Stimulated activated naive CD8-positive, alpha-beta T cell treated with anti-CD3 and anti-CD28 coated beads, Interleukin-15, amount 100 ng/mL, for 72 hours (primary cell): ENCODE data around the gene CDR2.
"Not testable (repeated sequence)": the region's sequence is repeated elsewhere in the genome, so short reads cannot be mapped to it uniquely, and the experiment has no call there.

Experiments used
- ATAC-seq: fragments of 150-1000 bp; cut with Tn5 transposase; 2 replicates; pipeline ENCODE4 v1.10.0; 2021; ENCODE audit warnings: mild to moderate bottlenecking, moderate library complexity
- DNase-seq, 2 donors: peaks; one replicate each; pipeline ENCODE4 v3.0.0; 2021 to 2022
- H3K27ac Mint-ChIP-seq, 2 donors: one replicate each; pipeline ENCODE4 v1.8.0; 2022; ENCODE audit warnings: mild to moderate bottlenecking in 2 of 2, mixed read lengths in 2 of 2, moderate library complexity in 2 of 2
- H3K27me3 Mint-ChIP-seq: one replicate; pipeline ENCODE4 v1.8.0; 2022; ENCODE audit warnings: mixed read lengths
- H3K4me1 Mint-ChIP-seq: one replicate; pipeline ENCODE4 v1.8.0; 2022; ENCODE audit warnings: mild to moderate bottlenecking, mixed read lengths
- H3K4me3 Mint-ChIP-seq, 2 donors: one replicate each; pipeline ENCODE4 v1.8.0; 2022; ENCODE audit warnings: mild to moderate bottlenecking in 2 of 2, mixed read lengths in 2 of 2, moderate library complexity in 1 of 2
- H3K9me3 Mint-ChIP-seq, 2 donors: one replicate each; pipeline ENCODE4 v1.8.0; 2022; ENCODE audit warnings: mixed read lengths in 2 of 2

Gene CDR2

DNA sequence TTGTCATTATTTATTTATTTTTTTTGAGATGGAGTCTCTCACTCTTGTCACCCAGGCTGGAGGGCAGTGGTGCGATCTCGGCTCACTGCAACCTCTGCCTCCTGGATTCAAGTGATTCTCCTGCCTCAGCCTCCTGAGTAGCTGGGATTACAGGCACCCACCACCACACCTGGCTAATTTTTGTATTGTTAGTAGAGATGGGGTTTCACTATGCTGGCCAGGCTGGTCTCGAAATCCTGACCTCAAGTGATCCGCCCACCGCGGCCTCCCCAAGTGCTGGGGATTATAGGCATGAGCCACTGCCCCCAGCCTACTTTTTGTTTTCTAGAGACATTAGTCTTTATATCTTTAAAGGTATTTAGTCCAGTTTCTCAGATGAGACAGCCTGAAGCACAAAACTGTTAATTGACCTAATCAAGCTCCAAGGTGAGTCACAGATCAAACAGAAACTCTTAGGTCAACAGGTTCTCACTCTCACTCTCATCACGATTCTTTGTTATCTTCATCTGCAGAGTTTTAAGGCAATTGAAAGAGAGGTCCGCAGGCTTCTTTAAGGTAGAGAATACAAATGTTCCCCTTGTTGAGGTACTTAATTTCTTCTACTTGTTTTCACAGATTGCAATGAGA lies 6.1 kb downstream of the CDR2 start:
- Mint-ChIP-seq H3K9me3 (peaks cover 6 to 10% of the 10 kb centered on the region in 2 donors), H3K4me1 (peaks cover 84% of the 10 kb centered on the region), H3K4me3 (peak overlapping the region; percentile 31 to 45), H3K27ac (peak overlapping the region in 1 of 2 donors; percentile 42)
- DNase-seq, H3K27me3 Mint-ChIP-seq: not testable (repeated sequence)
- ATAC-seq, result peak; percentile 55

DNA sequence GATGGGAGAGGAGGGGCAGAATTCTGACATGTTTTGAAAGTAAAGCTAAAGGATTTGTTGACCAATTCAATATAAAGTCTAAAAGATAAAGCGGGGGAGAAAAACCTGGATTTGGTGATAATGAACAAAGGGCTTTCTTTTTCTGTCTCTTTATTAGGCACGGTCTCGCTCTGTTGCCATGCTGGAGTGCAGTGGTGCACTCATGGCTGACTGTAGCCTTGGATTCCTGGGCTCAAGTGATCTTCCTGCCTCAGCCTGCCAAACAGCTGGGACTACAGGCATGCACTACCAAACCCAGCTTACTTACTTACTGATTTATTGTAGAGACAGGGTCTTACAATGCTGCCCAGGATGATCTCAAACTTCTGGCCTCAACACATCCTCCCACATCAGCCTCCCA lies 7.5 kb downstream of the CDR2 start:
- DNase-seq (no peak), ATAC-seq (no peak)
- H3K4me1 Mint-ChIP-seq, result peaks cover 86% of the 10 kb centered on the region
- H3K9me3 Mint-ChIP-seq, result peaks cover 6 to 10% of the 10 kb centered on the region in 2 donors
- H3K4me3 Mint-ChIP-seq, result peak overlapping the region in 1 of 2 donors; percentile 55
- H3K27me3 Mint-ChIP-seq, result no peaks in the 10 kb centered on the region
- no peak overlapping the region for H3K27ac Mint-ChIP-seq

DNA sequence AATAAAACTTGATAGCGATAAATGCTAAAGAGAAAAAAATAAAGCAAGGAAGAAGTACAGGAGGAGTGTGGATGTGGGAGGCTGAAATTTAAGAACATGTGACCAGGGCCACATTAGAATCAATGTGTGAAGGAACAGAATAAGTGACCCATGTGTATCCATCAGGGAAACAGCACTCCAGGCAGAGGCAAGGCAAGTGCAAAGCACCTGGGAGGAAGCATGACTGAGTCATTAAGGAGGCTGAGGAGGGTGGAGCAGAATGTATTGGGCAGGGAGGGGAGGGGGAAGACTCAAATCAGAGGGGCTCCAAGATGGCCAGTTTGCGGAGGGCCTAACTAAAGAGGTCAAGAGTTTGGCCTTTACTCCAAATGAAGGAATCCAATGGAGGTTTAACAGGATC lies 8.0 kb downstream of the CDR2 start:
- no peaks in the 10 kb centered on the region for H3K27me3 Mint-ChIP-seq
- no peak for ATAC-seq
- H3K4me3 Mint-ChIP-seq, result peak overlapping the region; percentile 34 to 55
- peak overlapping the region in 1 of 2 donors; percentile 66 for H3K27ac Mint-ChIP-seq
- peaks cover 6 to 10% of the 10 kb centered on the region in 2 donors for H3K9me3 Mint-ChIP-seq
- no peak for DNase-seq
- H3K4me1 Mint-ChIP-seq, result peaks cover 86% of the 10 kb centered on the region

- H3K4me1 Mint-ChIP-seq, result peaks cover 86% of the 10 kb centered on the region
- no peak overlapping the region for H3K27ac Mint-ChIP-seq
- no peaks in the 10 kb centered on the region for H3K27me3 Mint-ChIP-seq
- ATAC-seq (no peak), DNase-seq (no peak)
- no peak overlapping the region for H3K4me3 Mint-ChIP-seq
- H3K9me3 Mint-ChIP-seq, result peaks cover 6 to 10% of the 10 kb centered on the region in 2 donors
Observed at GRCh38 chr16:22364241-22364640, 10.2 kb downstream of the CDR2 start.

DNA sequence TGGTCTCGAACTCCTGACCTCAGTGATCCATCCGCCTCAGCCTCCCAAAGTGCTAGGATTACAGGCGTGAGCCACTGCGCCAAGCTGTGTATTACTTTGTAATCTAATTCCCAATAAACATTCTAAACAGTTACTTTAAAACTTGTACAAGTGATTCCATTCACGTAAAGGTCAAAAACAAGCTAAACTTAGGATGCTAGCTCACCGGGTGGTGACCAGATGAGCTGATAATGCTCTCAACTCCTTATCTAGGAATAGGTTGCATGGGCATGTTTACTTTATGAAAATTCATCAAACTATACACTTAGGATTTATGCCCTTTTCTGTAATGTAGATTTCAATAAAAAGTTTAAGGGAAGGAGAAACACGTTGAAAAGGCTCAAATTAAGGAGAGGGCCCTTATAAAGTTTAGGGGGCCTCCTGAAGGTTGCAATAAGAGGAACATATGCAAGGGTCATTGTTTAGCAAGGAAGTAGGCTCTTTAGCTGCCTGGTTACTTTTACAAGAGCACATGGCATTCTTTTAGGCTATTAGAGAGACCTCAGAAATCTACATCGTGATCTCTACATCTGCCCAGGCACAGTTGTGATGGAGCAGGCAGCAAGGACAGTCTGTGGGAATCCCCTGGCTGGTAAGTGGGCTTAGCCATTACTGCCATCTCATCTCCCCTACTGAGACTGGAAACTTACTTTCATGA lies 13.3 kb downstream of the CDR2 start:
- no peaks in the 10 kb centered on the region for H3K27me3 Mint-ChIP-seq
- H3K27ac Mint-ChIP-seq, result peak overlapping the region in 1 of 2 donors; percentile 90
- DNase-seq (no peak), ATAC-seq (peak; percentile 57)
- peak overlapping the region; percentile 45 to 55 for H3K4me3 Mint-ChIP-seq
- H3K9me3 Mint-ChIP-seq, result peaks cover 2 to 3% of the 10 kb centered on the region in 2 donors
- H3K4me1 Mint-ChIP-seq, result peaks cover 89% of the 10 kb centered on the region

DNA sequence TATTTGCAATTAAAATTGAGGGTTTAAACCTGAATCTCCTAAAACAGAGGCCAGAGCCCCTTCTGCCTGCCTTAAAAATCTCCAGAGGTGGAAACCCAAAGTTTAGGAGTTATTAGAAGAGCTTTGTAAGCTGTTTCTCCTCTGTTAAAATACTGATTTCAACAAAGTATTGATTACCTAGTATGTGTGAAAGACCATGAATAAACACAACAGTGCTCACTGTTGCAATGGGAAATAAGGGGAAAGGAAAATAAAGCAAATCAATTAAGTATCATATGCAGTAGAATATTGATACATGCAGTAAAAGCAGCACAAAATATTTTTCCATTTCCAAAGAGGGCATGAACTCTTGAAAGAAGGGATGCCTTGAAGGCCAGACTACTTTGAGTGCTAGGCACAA lies 14.7 kb downstream of the CDR2 start:
- H3K4me1 Mint-ChIP-seq, result peaks cover 89% of the 10 kb centered on the region
- peak overlapping the region in 1 of 2 donors; percentile 91 for H3K27ac Mint-ChIP-seq
- H3K27me3 Mint-ChIP-seq, result no peaks in the 10 kb centered on the region
- H3K4me3 Mint-ChIP-seq, result no peak overlapping the region
- H3K9me3 Mint-ChIP-seq, result peaks cover 0 to 4% of the 10 kb centered on the region in 2 donors
- no peak for ATAC-seq
- no peak for DNase-seq

DNA sequence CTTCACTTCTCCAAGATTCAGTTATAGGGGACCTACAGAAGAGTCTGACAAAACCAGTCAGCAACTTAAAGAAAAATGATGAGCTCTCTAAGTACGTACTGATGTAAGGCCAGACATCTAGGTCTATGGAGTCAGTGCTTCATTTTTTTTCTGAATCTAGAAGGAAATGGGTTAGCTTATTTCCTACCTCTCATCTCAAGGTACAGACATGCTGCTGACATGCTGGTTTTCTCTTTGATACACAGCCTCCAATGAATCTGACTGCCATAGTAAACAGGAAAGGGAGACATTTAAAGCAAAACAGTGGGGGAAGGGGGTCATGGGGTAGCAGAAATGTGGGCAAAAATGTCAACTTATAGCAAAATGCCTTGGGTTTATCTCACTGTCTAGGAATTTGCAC lies 16.4 kb downstream of the CDR2 start:
- peak overlapping the region; percentile 86 to 98 for H3K27ac Mint-ChIP-seq
- peaks cover 90% of the 10 kb centered on the region for H3K4me1 Mint-ChIP-seq
- no peaks in the 10 kb centered on the region for H3K27me3 Mint-ChIP-seq
- peaks cover 0 to 4% of the 10 kb centered on the region in 2 donors for H3K9me3 Mint-ChIP-seq
- peak overlapping the region; percentile 38 to 64 for H3K4me3 Mint-ChIP-seq
- DNase-seq (no peak), ATAC-seq (peak; percentile 37)

GRCh38 chr16:22357635-22357971 lies 16.8 kb downstream of the CDR2 start:
- Mint-ChIP-seq H3K9me3 (peaks cover 0 to 4% of the 10 kb centered on the region in 2 donors), H3K27me3 (no peaks in the 10 kb centered on the region), H3K4me1 (peaks cover 90% of the 10 kb centered on the region), H3K4me3 (peak overlapping the region; percentile 38 to 64), H3K27ac (peak overlapping the region; percentile 86 to 98)
- ATAC-seq (peak; percentile 72), DNase-seq (no peak)

DNA sequence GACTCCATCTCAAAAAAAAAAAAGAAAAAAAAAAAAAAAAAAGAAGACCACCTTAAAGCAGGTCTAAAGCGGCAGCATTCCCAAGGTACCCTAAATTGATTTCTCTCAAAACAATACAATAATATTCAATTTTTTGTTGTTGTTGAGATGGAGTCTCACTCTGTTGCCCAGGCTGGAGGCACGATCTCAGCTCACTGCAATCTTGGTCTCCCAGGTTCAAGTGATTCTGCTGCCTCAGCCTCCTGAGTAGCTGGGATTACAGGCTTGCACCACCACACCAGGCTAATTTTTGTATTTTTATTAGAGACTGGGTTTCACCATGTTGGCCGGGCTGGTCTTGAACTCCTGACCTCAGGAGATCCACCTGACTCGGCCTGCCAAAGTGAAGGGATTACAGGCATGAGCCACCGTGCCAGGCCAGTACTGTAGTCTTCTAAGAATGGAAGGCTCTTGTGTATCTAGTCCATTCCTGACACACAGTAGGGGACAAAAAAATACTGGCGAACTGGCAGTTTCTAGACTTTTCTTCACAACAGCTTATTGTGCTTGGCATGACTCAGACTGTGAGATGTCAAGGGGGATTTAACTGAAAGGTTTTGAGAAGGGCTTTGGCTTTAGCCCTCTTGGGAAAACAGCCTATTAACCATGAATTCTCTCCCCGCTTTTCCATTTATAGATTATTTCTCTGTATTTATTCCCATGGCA lies 17.3 kb downstream of the CDR2 start:
- Mint-ChIP-seq H3K4me3 (peak overlapping the region; percentile 38 to 64), H3K27ac (peak overlapping the region; percentile 86 to 98), H3K4me1 (peaks cover 90% of the 10 kb centered on the region), H3K9me3 (peaks cover 0 to 4% of the 10 kb centered on the region in 2 donors), H3K27me3 (no peaks in the 10 kb centered on the region)
- peak; percentile 59 for ATAC-seq
- peak; percentile 17 to 33 for DNase-seq

GRCh38 chr16:22355487-22355908 lies 18.9 kb downstream of the CDR2 start:
- peak overlapping the region; percentile 87 to 90 for H3K27ac Mint-ChIP-seq
- H3K27me3 Mint-ChIP-seq, result no peaks in the 10 kb centered on the region
- peak overlapping the region; percentile 22 to 72 for H3K4me3 Mint-ChIP-seq
- H3K4me1 Mint-ChIP-seq, result peaks cover 83% of the 10 kb centered on the region
- H3K9me3 Mint-ChIP-seq, result peaks cover 0 to 4% of the 10 kb centered on the region in 2 donors
- ATAC-seq (peak; percentile 69), DNase-seq (peak in 1 of 2 donors; percentile 20)

GRCh38 chr16:22353933-22354541 lies 20.4 kb downstream of the CDR2 start:
- Mint-ChIP-seq H3K27ac (peak overlapping the region; percentile 16 to 85), H3K4me3 (peak overlapping the region; percentile 12 to 57), H3K4me1 (peaks cover 71% of the 10 kb centered on the region), H3K9me3 (peaks cover 0 to 4% of the 10 kb centered on the region in 2 donors), H3K27me3 (no peaks in the 10 kb centered on the region)
- no peak for DNase-seq
- no peak for ATAC-seq

DNA sequence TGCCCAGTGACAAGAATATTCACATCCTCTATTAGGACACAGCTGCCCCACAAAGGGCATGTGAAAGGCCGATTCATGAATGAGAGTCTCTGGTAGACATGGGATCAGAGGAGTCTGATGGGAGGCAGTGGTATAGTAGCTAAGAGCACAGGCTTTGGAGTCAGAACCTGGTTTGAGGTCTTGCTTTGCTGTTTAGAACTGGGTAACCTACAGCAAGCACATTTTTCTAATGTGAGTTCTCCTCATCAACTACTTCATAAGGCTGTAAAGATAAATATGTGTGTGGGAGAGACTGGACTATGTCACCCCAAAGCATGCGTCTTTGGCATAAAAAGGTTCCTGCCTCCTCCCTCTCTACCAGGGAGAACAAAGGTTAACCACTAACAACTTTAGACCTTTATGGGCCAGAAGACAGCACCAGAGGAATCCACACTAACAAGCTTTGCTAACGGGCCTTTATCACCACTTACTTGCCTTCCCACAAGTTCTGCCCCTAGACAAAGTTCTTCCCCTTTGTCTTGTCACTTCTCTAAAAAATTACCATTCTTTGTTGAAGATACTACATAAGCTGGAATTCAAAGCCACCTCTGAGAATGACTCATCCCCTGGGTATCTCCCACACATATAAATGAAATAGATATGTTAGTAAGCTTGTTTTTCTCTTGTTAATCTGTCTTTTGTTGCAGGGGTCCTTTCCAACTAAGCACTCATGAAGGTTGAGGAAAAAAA lies 21.1 kb downstream of the CDR2 start:
- peaks cover 0 to 4% of the 10 kb centered on the region in 2 donors for H3K9me3 Mint-ChIP-seq
- H3K27ac Mint-ChIP-seq, result peak overlapping the region; percentile 80 to 85
- H3K27me3 Mint-ChIP-seq, result no peaks in the 10 kb centered on the region
- H3K4me3 Mint-ChIP-seq, result peak overlapping the region; percentile 12 to 57
- ATAC-seq (peak; percentile 73), DNase-seq (peak in 1 of 2 donors; percentile 33)
- peaks cover 65% of the 10 kb centered on the region for H3K4me1 Mint-ChIP-seq

DNA sequence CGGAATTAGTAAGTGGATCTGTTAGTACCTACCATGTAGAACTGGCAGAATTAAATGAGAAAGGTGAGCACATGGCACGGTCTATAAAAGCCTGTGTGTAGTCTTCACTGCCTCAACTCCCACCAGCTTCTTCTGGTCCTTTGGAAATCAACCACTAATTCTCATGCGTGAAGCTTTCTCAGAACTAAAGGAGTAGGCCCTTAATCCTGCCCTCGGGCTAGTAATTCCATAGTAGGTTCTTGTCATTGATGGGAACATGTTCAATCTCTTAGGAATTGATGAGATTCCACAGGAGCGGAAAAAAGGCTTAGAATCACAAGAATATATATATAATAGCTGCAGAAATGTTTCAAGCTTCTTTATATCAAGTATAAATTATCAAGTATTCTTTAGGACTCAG lies 21.7 kb downstream of the CDR2 start:
- Mint-ChIP-seq H3K27me3 (no peaks in the 10 kb centered on the region), H3K9me3 (peaks cover 0 to 4% of the 10 kb centered on the region in 2 donors), H3K4me3 (no peak overlapping the region), H3K4me1 (peaks cover 60% of the 10 kb centered on the region), H3K27ac (no peak overlapping the region)
- ATAC-seq, result no peak
- no peak for DNase-seq

GRCh38 chr16:22352140-22352539 lies 22.3 kb downstream of the CDR2 start:
- no peak for ATAC-seq
- Mint-ChIP-seq H3K27ac (no peak overlapping the region), H3K4me1 (peaks cover 58% of the 10 kb centered on the region), H3K9me3 (peaks cover 0 to 4% of the 10 kb centered on the region in 2 donors), H3K27me3 (no peaks in the 10 kb centered on the region), H3K4me3 (no peak overlapping the region)
- DNase-seq, result no peak

- peaks cover 51% of the 10 kb centered on the region for H3K4me1 Mint-ChIP-seq
- ATAC-seq, H3K4me3 Mint-ChIP-seq, H3K27me3 Mint-ChIP-seq, H3K27ac Mint-ChIP-seq, DNase-seq, H3K9me3 Mint-ChIP-seq: not testable (repeated sequence)
Observed at GRCh38 chr16:22351017-22351416, 23.4 kb downstream of the CDR2 start.
